Omental fat pad (tissue), 4 donors: ENCODE results near the gene LCOR. TPM values are rescaled to one million over a fixed set of nuclear protein-coding genes. Genes with fewer than 3 reads are reported as not detected.
"Not testable (repeated sequence)": the region's sequence is repeated elsewhere in the genome, so short reads cannot be mapped to it uniquely, and the experiment has no call there.

ENCODE experiments used
- ATAC-seq: fragments of 150-250 bp; one replicate; pipeline ENCODE4 v1.9.1; 2016; ENCODE audit warnings: mild to moderate bottlenecking, moderate library complexity; ENCODE audit not compliant: low FRiP score
- DNase-seq: peaks from one replicate; pipeline ENCODE4 v3.0.0-alpha.2; 2019; ENCODE audit warnings: low spot score
- total RNA-seq, 4 donors: library from RNA; depleted of rRNA; stranded (reverse); fragments of >200 nt; gene quantifications; one replicate each; pipeline ENCODE4 v1.1.0, GENCODE V29; 2016
- TF ChIP-seq, protein P1 (sequence below), 3 donors: fragments of 450-650 bp; IDR thresholded peaks; one replicate each; pipeline ENCODE4 v1.5.1; 2016 to 2017; ENCODE audit warnings: antibody characterized with exemption in 3 of 3, mild to moderate bottlenecking in 3 of 3, moderate library complexity in 2 of 3

The LCOR gene
- total RNA-seq, 4 donors from 2014 or later = 19.1 to 82.0 (median 24.7) TPM

DNA sequence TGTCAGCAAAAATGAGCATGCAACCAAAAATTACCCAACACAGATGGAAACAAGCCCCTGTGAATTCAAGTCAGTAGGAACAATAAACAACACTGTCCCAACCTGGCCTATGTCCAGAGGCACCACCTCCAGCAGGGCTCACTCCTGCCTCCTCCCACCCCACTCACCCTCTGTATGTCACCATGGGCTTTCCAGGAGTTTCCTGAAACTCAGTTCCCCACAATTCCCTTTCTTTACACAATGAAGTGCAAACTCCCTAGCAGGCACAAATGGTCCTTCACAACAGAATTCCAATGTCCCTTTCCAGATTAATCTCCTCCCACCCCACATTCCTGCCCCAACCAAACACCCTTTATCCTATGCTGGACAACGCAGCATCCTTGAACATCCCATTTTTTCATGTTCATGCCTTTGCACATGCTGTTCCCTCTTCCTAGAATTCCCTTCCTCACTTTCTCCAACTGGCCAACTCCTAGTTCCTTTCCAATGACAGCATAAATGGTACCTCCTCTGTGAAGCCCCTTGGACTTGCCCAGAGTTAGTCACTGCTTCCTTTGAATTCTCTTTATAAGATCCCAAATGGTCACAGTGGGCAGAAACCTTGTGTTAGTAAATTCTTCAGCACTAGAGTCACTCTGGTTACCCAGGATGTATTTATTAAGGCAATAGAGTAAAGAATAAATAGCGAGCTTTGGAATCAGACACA is 196.2 kb downstream of the LCOR start:
- TF ChIP-seq, protein P1, sequence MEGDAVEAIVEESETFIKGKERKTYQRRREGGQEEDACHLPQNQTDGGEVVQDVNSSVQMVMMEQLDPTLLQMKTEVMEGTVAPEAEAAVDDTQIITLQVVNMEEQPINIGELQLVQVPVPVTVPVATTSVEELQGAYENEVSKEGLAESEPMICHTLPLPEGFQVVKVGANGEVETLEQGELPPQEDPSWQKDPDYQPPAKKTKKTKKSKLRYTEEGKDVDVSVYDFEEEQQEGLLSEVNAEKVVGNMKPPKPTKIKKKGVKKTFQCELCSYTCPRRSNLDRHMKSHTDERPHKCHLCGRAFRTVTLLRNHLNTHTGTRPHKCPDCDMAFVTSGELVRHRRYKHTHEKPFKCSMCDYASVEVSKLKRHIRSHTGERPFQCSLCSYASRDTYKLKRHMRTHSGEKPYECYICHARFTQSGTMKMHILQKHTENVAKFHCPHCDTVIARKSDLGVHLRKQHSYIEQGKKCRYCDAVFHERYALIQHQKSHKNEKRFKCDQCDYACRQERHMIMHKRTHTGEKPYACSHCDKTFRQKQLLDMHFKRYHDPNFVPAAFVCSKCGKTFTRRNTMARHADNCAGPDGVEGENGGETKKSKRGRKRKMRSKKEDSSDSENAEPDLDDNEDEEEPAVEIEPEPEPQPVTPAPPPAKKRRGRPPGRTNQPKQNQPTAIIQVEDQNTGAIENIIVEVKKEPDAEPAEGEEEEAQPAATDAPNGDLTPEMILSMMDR (IDR thresholded peaks at IDR 0.05) = no peak
- no peak for ATAC-seq
- DNase-seq = no peak

DNA sequence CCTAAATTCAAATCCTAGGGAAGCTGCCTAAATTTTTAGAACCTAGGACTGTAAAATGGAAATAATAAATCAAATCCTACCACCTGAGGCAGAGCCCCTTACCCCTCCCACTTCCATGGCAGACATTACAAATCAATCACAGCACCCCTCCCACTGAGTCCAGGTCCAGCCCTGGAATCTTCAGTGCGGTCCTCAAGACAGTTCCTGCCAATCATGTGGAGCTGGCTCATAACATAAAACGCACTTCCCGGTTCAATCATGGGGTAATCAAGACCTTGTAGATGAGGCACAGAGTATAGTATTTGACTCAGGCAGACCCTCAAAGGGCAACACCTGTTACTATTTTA is 196.7 kb downstream of the LCOR start:
- no peak for ATAC-seq
- DNase-seq = no peak
- TF ChIP-seq, protein P1 (IDR thresholded peaks at IDR 0.05) = no peak

DNA sequence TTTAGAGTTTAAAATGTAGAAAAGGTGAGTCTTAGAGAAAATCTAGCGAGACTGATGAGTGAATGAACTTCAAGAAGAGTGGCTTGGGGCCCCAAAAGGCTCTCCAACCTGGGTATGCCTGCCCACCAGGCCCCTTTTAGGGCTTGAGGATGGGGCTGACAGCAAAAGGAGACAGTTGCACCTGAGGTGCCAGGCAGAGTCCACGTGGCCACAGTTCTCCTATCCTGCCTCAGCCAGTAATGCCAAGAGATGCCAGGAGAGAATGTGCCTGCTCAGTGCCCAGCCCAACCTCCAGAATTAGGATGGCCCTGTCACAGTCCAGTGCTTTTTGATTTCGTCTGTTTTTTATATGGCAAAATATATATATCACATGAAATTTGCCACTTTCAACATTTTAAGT is 197.2 kb downstream of the LCOR start:
- no peak for DNase-seq
- TF ChIP-seq, protein P1 (IDR thresholded peaks at IDR 0.05) = no peak
- ATAC-seq = no peak

DNA sequence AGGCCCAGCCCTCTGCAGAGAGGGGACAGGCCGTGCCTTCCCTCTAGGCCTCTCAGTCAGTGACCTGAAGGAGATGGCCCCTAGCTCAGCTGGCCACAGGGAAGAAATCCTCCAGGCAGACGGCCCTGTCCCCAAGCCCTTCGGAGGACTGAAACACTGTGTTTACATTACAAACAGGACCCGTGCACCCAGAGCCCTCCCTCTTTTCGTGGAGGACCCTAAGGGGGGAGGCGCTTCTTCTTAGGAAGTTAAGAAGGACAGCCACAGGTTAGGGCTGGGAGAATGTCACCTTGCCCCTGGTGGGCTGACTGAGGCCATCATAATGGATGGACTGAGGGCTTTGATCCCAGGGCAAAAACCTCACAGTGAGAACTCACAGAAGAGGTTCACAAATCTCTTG is 198.8 kb downstream of the LCOR start:
- DNase-seq = no peak
- ATAC-seq = no peak
- TF ChIP-seq, protein P1 (IDR thresholded peaks at IDR 0.05) = no peak

DNA sequence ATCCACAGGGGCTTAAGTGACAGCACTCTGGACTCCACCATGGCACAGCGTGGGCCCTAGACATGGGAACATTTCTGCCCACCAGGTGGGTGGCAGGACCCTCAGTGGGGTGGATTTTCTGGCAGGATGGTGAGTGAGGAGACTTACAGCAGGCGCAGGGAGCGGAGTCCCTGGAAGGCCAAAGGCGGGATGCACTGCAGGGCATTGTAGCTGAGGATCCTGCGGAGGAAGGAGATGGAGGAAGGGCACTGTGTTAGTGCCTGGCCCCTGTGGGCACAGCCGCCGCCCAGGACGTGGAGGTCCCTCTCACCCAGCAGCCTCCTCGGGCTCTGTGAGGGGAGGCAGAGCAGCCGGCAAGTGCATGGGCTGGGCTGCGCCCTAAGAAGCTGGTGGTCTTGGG is 199.4 kb downstream of the LCOR start:
- no peak for DNase-seq
- TF ChIP-seq, protein P1 (IDR thresholded peaks at IDR 0.05) = no peak
- ATAC-seq = no peak

DNA sequence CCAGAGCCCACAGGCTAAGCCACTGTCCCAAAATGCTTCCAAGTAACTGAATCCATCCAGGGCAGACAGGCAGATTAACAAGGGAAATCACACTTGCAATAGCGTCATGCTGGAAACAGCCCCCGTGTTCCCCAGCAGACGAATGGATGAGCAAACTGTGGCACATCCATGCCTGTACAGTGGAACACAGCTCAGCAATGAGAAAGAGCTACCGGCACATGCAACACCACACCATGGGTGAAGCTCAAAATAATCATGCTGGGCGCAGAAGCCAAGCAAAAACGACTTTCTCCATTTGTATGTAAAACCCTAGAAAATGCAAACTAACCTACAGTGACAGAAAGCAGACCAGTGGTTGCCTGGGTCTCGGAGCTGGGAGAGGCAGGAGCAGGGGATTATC is 200.5 kb downstream of the LCOR start:
- DNase-seq (no peak), ATAC-seq (no peak)
- TF ChIP-seq, protein P1 (IDR thresholded peaks at IDR 0.05) = no peak

DNA sequence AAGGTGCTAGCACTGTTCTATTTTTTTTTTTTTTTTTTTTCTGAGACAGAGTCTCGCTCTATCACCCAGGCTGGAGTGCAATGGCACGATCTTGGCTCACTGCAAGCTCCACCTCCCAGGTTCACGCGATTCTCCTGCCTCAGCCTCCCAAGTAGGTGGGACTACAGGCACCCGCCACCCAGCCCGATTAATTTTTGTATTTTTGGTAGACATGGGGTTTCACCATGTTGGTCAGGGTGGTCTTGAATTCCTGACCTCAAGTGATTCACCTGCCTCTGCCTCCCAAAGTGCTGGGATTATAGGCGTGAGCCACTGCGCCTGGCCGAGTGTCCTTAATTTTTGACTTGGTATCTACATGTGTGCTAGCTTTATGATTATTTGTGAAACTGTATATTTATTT is 201.7 kb downstream of the LCOR start:
- not testable (repeated sequence) for ATAC-seq, DNase-seq
